NOMO-1 treated with DMSO at 0.1 percent for 48 hours (cell line): ENCODE measurements around the gene VAT1L.
A peak's percentile ranks its signal among the peaks of the same experiment; 100 is the strongest.

Source experiments
- DNase-seq: peaks from one replicate; lab custom pipeline; 2025; ENCODE audit not compliant: unreplicated experiment; lab: John Stamatoyannopoulos, UW

VAT1L gene

DNA sequence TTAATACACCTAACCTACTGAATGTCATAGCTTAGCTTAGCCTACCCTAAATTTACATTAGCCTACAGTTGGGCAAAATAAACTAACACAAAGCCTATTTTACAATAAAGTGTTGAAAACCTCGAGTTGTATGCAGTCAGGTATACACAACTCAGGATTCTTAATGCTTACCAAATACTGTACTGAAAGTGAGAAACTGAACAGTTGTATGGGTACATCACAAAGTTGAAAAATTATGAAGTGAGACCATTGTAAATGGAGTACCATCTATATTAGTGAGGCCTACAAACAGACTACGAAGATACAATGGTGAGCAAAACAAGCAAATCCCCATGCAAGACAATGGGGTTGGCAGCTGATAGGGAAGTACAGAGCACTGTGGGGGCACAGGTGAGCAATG lies 79.7 kb downstream of the VAT1L start:
- no peak for DNase-seq

DNA sequence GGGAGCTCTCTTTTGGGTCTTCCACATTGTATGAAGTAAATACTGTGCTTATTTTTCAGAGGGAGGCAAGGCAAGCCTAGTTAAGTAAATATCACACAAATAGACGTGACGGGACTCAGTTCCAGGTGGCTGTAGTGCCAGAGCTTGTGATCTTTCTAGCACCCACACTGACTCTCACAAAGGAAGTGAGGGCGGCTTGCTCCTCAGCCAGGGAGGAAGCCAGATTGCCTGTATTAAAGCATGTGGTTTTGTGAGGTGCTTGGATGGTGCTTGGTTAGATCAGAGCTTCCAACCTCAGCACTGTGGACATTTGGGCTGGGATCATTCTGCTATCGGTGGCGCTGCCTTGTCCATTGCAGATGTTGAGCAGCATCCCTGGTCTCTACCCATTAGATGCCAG lies 80.1 kb downstream of the VAT1L start:
- DNase-seq: no peak

DNA sequence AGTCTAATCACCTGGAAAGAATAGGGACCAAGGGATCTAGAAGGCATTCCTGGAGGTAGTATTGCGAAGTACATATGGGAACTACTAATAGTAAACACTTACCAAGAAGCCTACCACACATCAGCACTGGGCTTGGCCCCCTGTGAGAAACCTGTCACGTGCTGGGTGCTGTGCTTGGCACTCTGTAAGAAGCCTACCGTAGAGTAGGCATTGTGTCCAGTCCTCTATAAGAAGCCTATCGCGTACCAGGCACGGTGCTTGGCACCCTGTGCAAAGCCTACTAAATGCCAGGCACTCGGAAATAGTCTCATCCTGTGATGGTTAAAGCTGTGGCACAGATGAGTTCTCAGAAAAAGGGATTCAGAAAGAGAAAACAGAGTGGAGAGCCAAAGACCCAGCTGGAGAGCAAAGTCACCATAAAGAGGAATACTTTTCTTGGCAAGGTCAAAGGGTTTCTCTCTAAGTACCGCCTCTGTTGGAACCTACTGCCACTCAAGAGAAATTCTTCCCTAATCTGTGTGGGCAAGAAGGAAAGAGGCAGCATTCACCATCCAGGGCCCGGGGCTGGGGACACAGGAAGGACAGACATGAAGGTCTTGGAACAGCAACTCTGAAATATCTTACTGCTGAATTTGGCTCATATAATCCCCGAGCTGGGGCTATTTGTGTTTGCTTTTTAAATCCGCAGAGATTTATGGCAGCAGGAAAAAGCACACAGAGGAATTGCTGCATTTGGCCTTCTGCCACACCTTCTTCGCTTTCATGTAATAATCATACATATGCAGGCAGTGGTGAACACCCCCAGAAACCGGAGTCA lies 81.8 kb downstream of the VAT1L start:
- DNase-seq: no peak

DNA sequence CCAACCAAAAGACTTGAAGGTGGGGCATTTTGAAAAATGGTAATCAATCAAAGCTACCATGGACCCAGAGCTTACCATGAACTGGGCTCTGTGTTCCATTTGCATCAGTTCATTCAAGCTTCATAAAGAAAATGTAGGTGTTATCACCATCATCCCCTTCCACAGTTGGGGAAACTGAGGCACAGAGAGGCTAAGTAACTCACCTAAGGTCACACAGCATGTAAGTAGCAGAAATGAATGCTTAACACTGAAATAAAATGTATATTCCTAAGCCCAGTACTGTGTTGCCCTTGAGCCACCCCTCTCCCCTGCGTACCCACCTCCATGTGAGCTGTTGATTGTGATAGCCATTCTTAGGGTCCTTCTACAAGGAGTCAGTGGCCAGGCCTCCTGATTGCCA lies 83.6 kb downstream of the VAT1L start:
- DNase-seq: no peak

DNA sequence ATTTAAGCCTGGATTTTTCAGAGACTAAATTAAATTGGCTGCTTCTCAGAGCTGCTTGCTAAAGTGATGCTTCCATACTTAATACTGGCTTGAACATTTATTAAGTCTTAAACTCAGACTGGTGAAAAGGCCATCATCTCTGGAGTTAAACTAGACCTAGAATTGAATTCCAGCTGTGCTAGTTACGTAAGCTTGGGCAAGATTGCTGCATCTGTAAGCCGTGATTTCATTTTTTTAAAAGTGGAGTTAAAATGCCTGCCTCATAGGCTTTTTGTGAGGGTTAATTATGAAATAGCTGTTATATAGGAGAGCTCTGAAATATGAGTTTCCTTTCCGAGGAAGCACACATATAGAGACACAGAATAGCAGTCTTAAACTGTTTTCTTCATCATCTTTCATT lies 84.7 kb downstream of the VAT1L start:
- no peak for DNase-seq

DNA sequence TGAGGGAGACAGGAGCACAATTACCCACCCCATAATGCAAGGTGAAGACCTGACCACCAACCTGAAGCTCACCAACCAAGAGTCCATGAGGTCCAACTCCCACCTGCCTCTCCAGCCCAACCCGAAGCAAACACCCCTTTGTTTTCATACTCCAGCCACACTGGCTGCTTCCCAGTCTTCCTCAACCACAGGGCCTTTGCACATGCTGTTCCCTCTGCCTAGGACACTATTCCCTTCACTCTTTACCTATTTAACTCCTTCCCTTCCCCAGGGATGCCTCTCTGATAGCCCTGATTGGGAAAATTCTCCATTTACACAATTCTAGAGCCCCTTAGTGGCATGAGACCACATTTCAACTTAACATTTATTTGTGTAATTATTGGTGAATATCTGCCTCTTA lies 86.0 kb downstream of the VAT1L start:
- no peak for DNase-seq

DNA sequence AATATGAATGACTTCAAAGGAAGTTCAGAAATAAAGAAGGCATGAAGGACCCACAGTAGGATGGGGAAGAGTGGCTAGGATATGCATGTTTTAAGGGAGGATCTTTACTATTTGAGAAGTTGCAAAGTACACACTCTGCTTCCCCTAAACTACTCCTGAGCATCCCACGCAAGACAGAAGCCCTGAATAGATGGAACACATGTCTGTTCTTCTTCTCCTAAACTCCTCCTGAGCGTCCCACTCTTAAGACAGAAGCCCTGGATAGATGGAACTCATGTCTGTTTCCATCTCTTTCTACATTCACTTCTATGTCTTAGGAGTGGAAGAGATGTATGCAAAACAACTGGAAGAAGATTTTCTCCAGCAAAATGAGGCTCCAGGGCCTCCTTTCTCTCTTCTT lies 88.4 kb downstream of the VAT1L start:
- no peak for DNase-seq

DNA sequence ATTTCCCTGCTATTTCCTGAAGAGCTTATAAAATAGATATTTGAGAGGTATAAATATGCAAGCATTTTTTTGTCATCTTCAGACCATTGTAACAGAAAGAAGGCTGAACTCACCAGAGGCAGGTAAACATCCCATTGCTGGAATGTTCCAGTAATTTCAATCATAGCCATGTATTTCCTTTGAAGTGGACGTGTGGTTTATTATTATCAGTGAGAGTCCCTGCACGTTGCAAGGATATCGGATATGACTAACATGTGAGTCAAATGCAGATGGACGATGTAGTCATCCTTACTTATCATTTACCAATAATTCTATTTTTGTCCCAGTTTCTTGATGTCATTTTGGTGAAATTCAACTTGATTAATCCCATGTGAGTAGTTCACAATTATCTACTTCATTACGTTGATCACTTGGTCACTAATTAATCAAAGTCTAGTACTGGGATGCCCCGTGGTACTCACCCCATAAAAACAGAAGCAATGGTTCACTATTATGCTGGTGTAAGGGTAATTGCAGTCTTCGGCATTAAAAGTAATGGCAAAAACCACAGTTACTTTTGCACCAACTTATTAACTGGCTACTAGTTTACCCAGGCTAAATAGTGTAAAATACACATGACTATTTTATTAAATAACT lies 89.5 kb downstream of the VAT1L start:
- no peak for DNase-seq

DNA sequence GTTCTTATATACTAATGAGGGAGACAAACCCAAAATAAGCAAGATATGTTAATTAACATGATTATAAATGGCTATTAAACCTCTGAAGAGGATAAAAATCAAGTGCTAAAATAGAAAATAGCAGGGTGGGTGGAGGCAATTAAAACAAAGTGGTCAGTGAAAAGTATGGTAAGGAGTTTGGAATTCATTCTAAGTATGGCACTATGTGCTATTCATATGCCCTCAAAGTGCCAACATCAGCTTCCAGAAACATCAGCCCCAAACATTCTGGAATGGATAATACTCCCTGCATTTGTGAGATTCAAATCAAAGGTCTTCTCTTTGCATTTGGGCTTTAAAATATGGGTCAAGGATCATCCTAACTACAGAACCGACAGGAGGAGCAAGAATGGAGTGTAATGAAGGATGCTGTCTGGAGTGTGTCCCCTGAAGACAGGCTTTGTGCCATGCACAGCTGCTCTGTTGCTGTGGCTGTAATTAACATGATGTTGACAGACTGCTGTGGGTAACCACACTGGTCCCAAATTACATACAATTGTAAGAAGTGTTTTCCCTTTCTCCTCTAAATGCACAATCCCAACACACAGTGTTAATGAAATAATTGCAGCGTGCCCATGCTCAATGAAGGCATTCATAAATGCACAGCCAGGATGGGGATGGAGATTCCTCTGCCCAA lies 93.1 kb downstream of the VAT1L start:
- no peak for DNase-seq

DNA sequence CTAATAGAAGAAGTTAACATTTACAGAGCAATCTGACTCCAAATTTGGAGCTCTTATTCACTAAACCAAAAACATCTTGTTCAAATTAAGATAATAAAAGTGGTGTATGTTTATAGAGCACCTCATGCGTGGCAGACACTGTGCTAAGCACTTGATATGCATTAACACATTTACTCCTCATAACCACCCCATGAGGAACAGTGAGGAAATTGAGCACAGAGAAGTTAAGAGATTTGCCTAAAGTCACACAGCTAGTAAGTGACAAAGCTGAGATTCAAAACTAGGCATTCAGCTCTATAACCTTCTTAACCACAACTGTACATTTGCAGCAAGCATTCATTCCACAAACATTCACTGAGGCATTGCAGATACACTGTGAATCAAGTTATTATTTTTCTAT lies 94.0 kb downstream of the VAT1L start:
- DNase-seq: no peak

DNA sequence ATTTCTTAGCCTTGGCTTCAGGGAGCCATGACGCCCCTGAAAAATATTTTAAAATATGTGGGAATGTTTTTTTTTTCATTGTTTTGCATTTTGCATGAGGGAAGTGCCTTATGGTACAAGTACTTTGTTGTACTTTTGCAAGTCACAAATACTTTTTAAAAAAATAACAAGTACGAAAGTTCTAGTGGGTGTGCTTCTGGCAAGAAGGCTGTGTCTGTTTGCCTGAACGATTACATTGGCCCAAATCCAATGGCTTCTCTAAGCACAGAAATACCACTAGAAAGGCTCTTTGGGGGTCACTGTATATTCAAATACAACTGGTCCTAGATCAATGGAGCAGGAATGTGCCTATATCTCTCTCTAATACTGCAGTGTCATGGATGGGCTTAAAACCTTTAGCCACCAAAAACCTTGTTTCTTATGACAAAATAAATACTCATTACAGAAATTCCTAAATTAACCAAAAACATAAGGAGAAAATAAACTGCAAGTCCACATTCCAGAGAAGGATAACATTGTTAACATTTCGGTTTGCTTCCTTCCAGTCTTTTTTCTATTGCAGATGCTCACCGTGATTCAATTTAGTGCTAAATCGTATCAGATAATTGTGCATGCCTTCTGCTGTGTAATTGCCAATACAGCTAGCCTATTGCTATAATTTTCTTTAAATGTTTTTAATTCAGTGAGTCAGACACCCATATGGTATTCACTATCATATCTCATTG lies 97.4 kb downstream of the VAT1L start:
- no peak for DNase-seq

DNA sequence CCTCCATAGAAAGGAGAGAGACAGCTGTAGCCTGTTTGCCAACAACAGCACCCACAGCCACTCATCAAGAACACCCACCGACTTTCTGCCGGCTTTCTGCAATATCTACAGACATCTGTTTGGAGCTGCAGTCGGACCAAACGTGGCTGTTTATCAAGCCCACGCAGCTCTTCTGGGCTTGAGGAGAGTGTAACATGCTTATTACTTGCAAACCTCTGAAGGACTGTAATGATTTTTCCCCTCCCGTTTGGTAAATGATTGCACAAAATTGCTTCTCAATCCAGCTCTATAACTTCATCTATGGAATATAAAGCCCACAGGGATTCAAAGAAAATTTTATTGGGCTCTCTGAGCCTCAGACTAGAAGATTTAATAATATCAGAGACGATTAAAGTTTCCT lies 100.5 kb downstream of the VAT1L start:
- no peak for DNase-seq

DNA sequence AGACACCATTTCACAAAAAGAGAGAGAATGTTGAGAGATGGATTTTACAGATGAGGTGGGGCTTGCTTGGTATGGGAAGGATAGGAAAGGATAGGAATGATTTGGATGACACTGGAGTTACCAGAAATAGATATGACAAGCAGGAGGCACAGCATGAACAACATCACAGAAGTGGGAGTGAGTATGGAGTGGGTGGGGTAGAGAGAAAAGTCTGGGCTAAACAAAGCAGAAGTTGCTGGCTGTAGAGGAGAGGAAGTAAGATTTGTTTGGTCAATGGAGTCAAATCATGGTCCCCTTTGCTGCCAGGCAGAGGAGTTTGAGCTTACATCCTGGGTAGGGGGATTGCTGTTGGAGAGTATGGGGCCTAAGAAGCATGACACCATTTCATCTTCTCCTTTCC lies 101.7 kb downstream of the VAT1L start:
- DNase-seq: peak; percentile 74

DNA sequence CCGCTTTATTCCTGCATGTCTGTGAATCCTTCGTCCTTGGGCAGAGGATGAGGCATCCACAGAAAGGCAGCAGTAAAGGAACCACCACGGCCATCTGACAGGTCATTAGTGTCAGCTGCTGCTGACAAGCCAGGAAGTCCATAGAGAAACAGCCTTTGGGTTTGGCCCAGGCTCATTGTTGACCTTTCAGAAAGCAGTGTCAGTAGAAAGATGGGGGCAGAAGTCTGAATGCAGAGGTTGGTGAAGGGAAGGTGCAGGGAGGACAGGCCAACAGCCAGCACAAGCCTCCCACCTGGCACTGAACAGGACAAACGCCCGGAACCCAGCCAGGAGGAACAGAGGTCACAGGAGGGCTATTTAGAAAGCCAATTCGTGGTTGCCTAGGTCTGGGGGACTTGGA lies 105.8 kb downstream of the VAT1L start:
- no peak for DNase-seq

DNA sequence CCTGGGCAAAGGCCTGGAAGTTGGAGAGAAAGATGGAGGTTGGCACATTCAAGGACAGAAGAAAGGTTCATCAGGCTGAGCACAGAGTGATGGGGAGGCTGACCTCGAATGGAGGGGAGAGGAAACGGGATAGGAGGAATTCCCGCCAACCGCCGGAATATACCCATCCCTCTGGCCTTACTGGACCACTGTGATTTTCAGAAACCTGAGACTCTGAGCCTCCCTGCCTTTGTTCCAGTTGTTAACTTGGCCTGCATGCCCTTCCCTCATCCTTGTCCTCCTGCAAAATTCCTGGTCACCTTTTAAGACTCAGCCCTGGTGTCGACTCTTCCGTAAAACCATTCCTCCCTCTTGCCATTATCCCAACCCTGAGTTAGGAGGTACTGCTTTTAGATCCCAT lies 107.6 kb downstream of the VAT1L start:
- DNase-seq: no peak

DNA sequence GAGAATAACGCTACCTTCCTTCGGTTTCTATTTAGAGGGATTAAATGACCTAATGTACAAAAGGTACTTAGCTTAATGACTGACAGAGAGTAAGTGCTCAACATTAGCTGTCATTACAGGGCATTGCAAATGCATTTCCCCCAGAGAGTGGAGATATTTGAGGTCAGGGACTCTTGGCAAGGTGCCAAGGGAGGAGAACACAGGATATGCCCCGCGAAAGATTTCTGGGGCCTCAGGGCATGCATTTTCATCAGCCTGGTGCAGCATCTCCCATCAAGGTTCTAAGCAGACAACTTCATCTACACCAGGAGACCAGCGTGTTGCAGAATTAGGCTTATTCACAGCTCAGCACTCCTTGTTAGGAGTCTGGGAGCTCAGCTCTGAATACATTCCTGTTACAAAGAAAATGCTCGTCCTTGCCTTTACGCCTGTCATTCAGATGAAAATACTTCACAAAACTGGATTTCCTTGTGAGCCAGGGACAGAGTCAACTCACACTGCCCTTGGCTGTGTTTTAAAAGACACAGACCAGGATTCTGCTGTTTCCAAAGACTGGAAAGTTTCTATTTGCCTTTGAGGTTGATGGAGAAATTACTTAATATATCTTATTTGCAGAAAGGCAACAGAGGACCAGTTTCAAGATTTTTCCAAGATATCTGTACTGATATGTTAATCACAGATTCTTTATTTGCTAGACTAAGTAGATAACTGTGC lies 108.2 kb downstream of the VAT1L start:
- DNase-seq: no peak

DNA sequence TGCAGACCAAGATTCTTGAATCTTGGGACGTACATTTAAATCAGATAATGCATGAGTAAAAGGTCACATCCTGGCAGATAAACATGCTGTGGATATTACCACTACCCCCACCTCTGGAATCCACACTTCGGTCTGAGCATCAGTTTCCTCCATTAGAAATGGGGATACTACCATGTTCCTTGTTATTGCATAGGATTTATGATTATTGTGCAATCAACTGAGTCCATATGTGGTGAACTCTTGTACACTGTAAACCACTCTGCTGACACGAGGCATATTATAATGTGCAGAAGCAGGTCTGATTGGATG lies 108.7 kb downstream of the VAT1L start:
- peak; percentile 31 for DNase-seq

DNA sequence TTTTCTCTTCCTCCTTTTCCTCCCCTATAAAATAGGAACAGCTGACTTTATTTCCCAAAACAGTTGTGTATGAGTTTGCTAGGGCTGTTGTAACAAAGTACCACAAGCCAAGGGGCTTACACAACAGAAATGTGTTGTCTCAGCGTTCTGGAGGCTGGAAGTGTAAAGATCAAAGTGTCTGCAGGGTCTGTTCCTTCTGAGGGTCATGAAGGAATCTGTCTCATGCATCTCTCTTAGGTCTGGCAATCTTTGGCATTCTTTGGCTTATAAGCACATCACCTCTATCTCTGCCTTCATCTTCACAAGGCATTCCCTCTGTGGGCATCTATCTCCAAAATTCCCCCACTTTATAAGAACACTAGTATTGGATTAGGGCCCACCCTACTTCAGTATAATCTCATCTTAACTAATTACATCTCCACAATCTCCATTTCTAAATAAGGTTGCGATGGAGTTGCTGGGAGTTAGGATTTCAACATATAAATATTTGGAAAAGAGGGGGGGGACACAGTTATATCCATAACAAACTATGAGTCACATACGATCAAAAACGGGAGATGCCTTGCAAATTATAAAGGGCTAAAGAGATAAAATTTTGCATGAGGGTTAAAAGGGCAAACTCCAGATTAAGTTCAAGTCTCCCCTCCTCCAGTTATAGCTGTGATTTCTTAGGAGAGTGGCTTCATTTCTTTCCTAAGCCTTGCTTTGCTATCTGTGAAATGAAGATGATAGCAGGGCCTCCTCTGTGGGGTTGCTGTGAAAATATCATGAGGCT lies 109.7 kb downstream of the VAT1L start:
- DNase-seq: no peak

DNA sequence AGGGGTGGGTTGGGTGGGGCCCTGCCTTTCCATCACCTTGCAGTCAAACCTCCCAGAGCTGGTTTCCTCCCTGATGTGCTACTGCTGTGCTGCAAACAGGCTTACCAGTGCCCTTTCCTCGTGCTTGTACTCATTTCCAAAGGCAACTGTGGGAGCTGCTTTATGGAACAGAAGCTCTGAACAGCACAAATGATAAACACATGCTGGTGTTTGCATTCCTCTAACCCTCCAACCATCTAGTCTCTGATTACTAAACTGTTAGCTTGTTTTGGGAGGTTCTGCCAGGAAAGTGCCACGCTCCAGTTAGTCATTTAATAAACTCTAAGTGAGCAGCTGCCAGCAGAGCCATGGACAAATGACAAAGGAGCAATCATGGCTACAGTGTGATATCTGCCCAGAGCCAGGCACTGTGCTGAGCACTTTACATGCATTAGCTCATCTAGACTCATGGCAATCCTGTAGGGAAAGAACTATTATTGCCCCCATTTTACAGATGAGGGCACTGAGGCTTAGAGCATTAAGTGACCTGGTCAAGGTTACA lies 110.4 kb downstream of the VAT1L start:
- DNase-seq: no peak

DNA sequence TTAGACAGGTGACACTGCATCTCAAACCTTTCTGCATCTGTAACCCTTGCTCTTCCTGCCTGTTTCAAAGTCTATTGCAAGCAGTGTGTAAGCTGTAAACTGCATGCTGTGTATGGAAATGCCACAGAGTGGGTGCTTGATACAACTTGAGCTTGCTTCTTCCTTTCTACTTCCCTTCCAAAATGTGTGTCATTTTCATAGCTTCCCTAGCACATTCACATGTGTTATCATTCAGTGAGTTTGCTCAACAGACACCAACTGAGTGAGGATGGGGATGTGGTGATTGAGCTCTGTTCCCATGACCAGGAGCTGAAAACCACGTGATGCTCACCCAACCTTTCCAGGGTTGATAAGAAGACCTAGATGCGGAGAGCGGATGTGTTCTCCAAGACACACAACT lies 111.1 kb downstream of the VAT1L start:
- DNase-seq: no peak
